Brain microvascular endothelial cell (primary cell): Measurements from ENCODE around the gene GPRASP1.

Source experiments
- DNase-seq: peaks from one replicate; pipeline ENCODE4 v3.0.0-alpha.2; 2020
- H3K27ac ChIP-seq: fragments of 250-450 bp; sonication (Bioruptor Pico); 2 replicates; pipeline ENCODE4 v1.5.1; 2020; ENCODE audit warnings: mild to moderate bottlenecking, moderate library complexity
- H3K27me3 ChIP-seq: fragments of 250-450 bp; sonication (Bioruptor Pico); replicated peaks from 2 replicates; pipeline ENCODE4 v1.5.1; 2020; ENCODE audit warnings: mild to moderate bottlenecking
- H3K36me3 ChIP-seq: fragments of 250-450 bp; sonication (Bioruptor Pico); replicated peaks from 2 replicates; pipeline ENCODE4 v1.5.1; 2020; ENCODE audit warnings: mild to moderate bottlenecking
- H3K4me3 ChIP-seq: 2 replicates; pipeline ENCODE4 v1.5.1; 2011; ENCODE audit warnings: low read depth, mild to moderate bottlenecking, control low read depth, low read length, moderate library complexity
- CTCF ChIP-seq: IDR thresholded peaks from 2 replicates; pipeline ENCODE4 v1.5.1; 2011; ENCODE audit warnings: low read depth, mild to moderate bottlenecking, moderate library complexity, low read length, control low read depth, inconsistent platforms; ENCODE audit errors: missing control alignments
- in situ Hi-C: cut with HindIII; loops from 2 replicates; pipeline ENCODE4 v1.10.0; 2017; ENCODE audit warnings: low sequenced_read_pairs, low pct_ligation_motif_present

The GPRASP1 gene

GRCh38 chrX:102651242-102652011 lies at the start of gene GPRASP1:
Gene GPRASP1 (plus strand): TSS chrX:102651483. CDS start chrX:102653914, 2,431 bp downstream.
- H3K4me3 ChIP-seq = peak within 1 kb of the TSS; percentile 54
- TF ChIP-seq CTCF = no peak
- H3K27me3 ChIP-seq = no peaks in the 10 kb centered on the region
- no peak within 1 kb of the TSS for H3K27ac ChIP-seq
- peak; percentile 2 for DNase-seq
- in situ Hi-C loops = no loop called here
- H3K36me3 ChIP-seq = no peaks in the 10 kb centered on the region

GRCh38 chrX:102604327-102604726 lies 47.0 kb upstream of the GPRASP1 start:
- TF ChIP-seq CTCF = no peak
- Histone ChIP-seq H3K27ac (no peak overlapping the region), H3K36me3 (no peaks in the 10 kb centered on the region), H3K27me3 (no peaks in the 10 kb centered on the region), H3K4me3 (no peak overlapping the region)
- in situ Hi-C loops = no loop called here
- DNase-seq = no peak

- Histone ChIP-seq H3K27ac (no peak overlapping the region), H3K36me3 (no peaks in the 10 kb centered on the region), H3K4me3 (no peak overlapping the region), H3K27me3 (no peaks in the 10 kb centered on the region)
- DNase-seq = no peak
- in situ Hi-C loops = no loop called here
- TF ChIP-seq CTCF = no peak
Observed at GRCh38 chrX:102606115-102606514, 45.2 kb upstream of the GPRASP1 start.

- Histone ChIP-seq H3K27me3 (no peaks in the 10 kb centered on the region), H3K36me3 (no peaks in the 10 kb centered on the region), H3K4me3 (no peak overlapping the region), H3K27ac (no peak overlapping the region)
- in situ Hi-C loops = no loop called here
- DNase-seq = no peak
- no peak for TF ChIP-seq CTCF
Observed at GRCh38 chrX:102610905-102611304, 40.4 kb upstream of the GPRASP1 start.

- H3K27ac ChIP-seq = no peak overlapping the region
- no peaks in the 10 kb centered on the region for H3K27me3 ChIP-seq
- no peak for TF ChIP-seq CTCF
- H3K36me3 ChIP-seq = no peaks in the 10 kb centered on the region
- no peak overlapping the region for H3K4me3 ChIP-seq
- in situ Hi-C loops = no loop called here
- DNase-seq = no peak
Observed at GRCh38 chrX:102624105-102624504, 27.2 kb upstream of the GPRASP1 start.

GRCh38 chrX:102627640-102628039 lies 23.6 kb upstream of the GPRASP1 start:
- in situ Hi-C loops = no loop called here
- Histone ChIP-seq H3K27ac (no peak overlapping the region), H3K4me3 (no peak overlapping the region), H3K36me3 (no peaks in the 10 kb centered on the region), H3K27me3 (no peaks in the 10 kb centered on the region)
- no peak for DNase-seq
- TF ChIP-seq CTCF = no peak
